ENCODE data around the gene MEP1B.
"Not testable (repeated sequence)": the region's sequence is repeated elsewhere in the genome, so short reads cannot be mapped to it uniquely, and the experiment has no call there.

The MEP1B gene

GRCh38 chr18:32209685-32210445, 20.0 kb downstream of the MEP1B start:
- DNase-seq = no peak

- DNase-seq = no peak
Observed at GRCh38 chr18:32213693-32214092, 23.9 kb downstream of the MEP1B start.

GRCh38 chr18:32216390-32216789, 26.6 kb downstream of the MEP1B start:
- no peak for DNase-seq

GRCh38 chr18:32219431-32220018, 29.7 kb downstream of the MEP1B start:
- no peak for DNase-seq

- not testable (repeated sequence) for DNase-seq
Observed at GRCh38 chr18:32233348-32233747, 43.5 kb downstream of the MEP1B start.

- no peak for DNase-seq
Observed at GRCh38 chr18:32237049-32237448, 47.2 kb downstream of the MEP1B start.

- DNase-seq = no peak
Observed at GRCh38 chr18:32238635-32239268, 48.9 kb downstream of the MEP1B start.

GRCh38 chr18:32242395-32242794, 52.6 kb downstream of the MEP1B start:
- DNase-seq = no peak

GRCh38 chr18:32243358-32243757, 53.5 kb downstream of the MEP1B start:
- DNase-seq = no peak

- no peak for DNase-seq
Observed at GRCh38 chr18:32244881-32245280, 55.0 kb downstream of the MEP1B start.

- no peak for DNase-seq
Observed at GRCh38 chr18:32249147-32249929, 59.5 kb downstream of the MEP1B start.

- DNase-seq = no peak
Observed at GRCh38 chr18:32251466-32251865, 61.6 kb downstream of the MEP1B start.

GRCh38 chr18:32252141-32252860, 62.5 kb downstream of the MEP1B start:
- DNase-seq = no peak

GRCh38 chr18:32255570-32255969, 65.7 kb downstream of the MEP1B start:
- DNase-seq = no peak

GRCh38 chr18:32257084-32257785, 67.4 kb downstream of the MEP1B start:
- no peak for DNase-seq

- DNase-seq = no peak
Observed at GRCh38 chr18:32258148-32258547, 68.3 kb downstream of the MEP1B start.

- DNase-seq = no peak
Observed at GRCh38 chr18:32258558-32259204, 68.8 kb downstream of the MEP1B start.

GRCh38 chr18:32259553-32259952, 69.7 kb downstream of the MEP1B start:
- DNase-seq = no peak

- no peak for DNase-seq
Observed at GRCh38 chr18:32261003-32261402, 71.2 kb downstream of the MEP1B start.

GRCh38 chr18:32262092-32262491, 72.3 kb downstream of the MEP1B start:
- DNase-seq = no peak

GRCh38 chr18:32264401-32264800, 74.6 kb downstream of the MEP1B start:
- DNase-seq = no peak

- DNase-seq = no peak
Observed at GRCh38 chr18:32267463-32267862, 77.6 kb downstream of the MEP1B start.

Data from activated CD8-positive, alpha-beta memory T cell treated with anti-CD3 and anti-CD28 coated beads for 24 hours (primary cell).